HG03469 (cell line): Measurements from ENCODE around the gene RANBP3L.
"Not testable (repeated sequence)": the region's sequence is repeated elsewhere in the genome, so short reads cannot be mapped to it uniquely, and the experiment has no call there.

Source experiments
- ATAC-seq: cut with Tn5 transposase; IDR thresholded peaks from one replicate; pipeline ENCODE4 v1.9.1; 2021; ENCODE audit warnings: mild to moderate bottlenecking, moderate library complexity, moderate number of reproducible peaks; ENCODE audit not compliant: unreplicated experiment

The RANBP3L gene

GRCh38 chr5:36297653-36298052, 4.0 kb downstream of the RANBP3L start:
- no peak for ATAC-seq

GRCh38 chr5:36285837-36286615, 15.7 kb downstream of the RANBP3L start:
- no peak for ATAC-seq

- ATAC-seq: not testable (repeated sequence)
Measured at GRCh38 chr5:36283775-36284174, 17.9 kb downstream of the RANBP3L start.

- ATAC-seq: no peak
Measured at GRCh38 chr5:36281626-36282025, 20.1 kb downstream of the RANBP3L start.

- ATAC-seq: no peak
Measured at GRCh38 chr5:36279054-36279698, 22.5 kb downstream of the RANBP3L start.

- no peak for ATAC-seq
Measured at GRCh38 chr5:36277521-36278176, 24.1 kb downstream of the RANBP3L start.

- ATAC-seq: no peak
Measured at GRCh38 chr5:36276864-36277263, 24.8 kb downstream of the RANBP3L start.

- ATAC-seq: no peak
Measured at GRCh38 chr5:36273809-36274526, 27.7 kb downstream of the RANBP3L start.

- ATAC-seq: no peak
Measured at GRCh38 chr5:36272136-36272690, 29.5 kb downstream of the RANBP3L start.

- ATAC-seq: no peak
Measured at GRCh38 chr5:36270876-36271575, 30.7 kb downstream of the RANBP3L start.

- no peak for ATAC-seq
Measured at GRCh38 chr5:36270175-36270574, 31.5 kb downstream of the RANBP3L start.

- ATAC-seq: no peak
Measured at GRCh38 chr5:36269478-36269877, 32.2 kb downstream of the RANBP3L start.

GRCh38 chr5:36267905-36268304, 33.8 kb downstream of the RANBP3L start:
- no peak for ATAC-seq

- ATAC-seq: no peak
Measured at GRCh38 chr5:36264202-36264760, 37.4 kb downstream of the RANBP3L start.

- no peak for ATAC-seq
Measured at GRCh38 chr5:36261186-36261585, 40.5 kb downstream of the RANBP3L start.

GRCh38 chr5:36253575-36253974, 48.1 kb downstream of the RANBP3L start:
- no peak for ATAC-seq

- ATAC-seq: no peak
Measured at GRCh38 chr5:36252722-36253365, 48.9 kb downstream of the RANBP3L start.

GRCh38 chr5:36251218-36251617, 50.5 kb downstream of the RANBP3L start:
- ATAC-seq: no peak

- no peak for ATAC-seq
Measured at GRCh38 chr5:36250427-36250826, 51.3 kb downstream of the RANBP3L start.
